HepG2 (cell line): Measurements from ENCODE around the gene RIPOR3. TPM values are rescaled to one million over a fixed set of nuclear protein-coding genes. Genes with fewer than 3 reads are reported as not detected.
A peak's percentile ranks its signal among the peaks of the same experiment; 100 is the strongest.

Experiments used
- AGO1 ChIP-seq: fragments of 200-400 bp; formaldehyde crosslinking; IDR thresholded peaks from 2 replicates; pipeline ENCODE4 v1.6.1; 2017; ENCODE audit warnings: mild to moderate bottlenecking, low read depth, low read length, moderate library complexity; ENCODE audit not compliant: poor library complexity, severe bottlenecking
- FOXP1 ChIP-seq, 2 experiments: fragments of 450-650 bp in 1 of 2; IDR thresholded peaks; 2 replicates each; pipeline ENCODE4 v1.6.1; 2017 to 2018; ENCODE audit warnings: antibody characterized with exemption in 1 of 2
- HMG20A ChIP-seq: IDR thresholded peaks from 2 replicates; pipeline ENCODE4 v1.6.1; 2016; ENCODE audit warnings: borderline replicate concordance
- HOXA9 ChIP-seq: sonication (generic); formaldehyde crosslinking; IDR thresholded peaks from 2 replicates; pipeline ENCODE4 v1.8.1; 2022; ENCODE audit warnings: missing genetic modification reagents, mild to moderate bottlenecking, moderate library complexity, borderline replicate concordance
- KDM6A ChIP-seq: IDR thresholded peaks from 2 replicates; pipeline ENCODE4 v1.6.1; 2016; ENCODE audit warnings: low read depth
- THYN1 ChIP-seq: sonication (generic); formaldehyde crosslinking; IDR thresholded peaks from 2 replicates; pipeline ENCODE4 v1.8.1; 2023; ENCODE audit warnings: low read depth, mild to moderate bottlenecking, moderate library complexity, missing genetic modification reagents, borderline replicate concordance
- ZBTB21 ChIP-seq: sonication (generic); formaldehyde crosslinking; IDR thresholded peaks from 2 replicates; pipeline ENCODE4 v1.4.0; 2020; ENCODE audit warnings: missing genetic modification reagents
- ZFP36 ChIP-seq: fragments of 150-350 bp; IDR thresholded peaks from 2 replicates; pipeline ENCODE4 v1.6.1; 2018; ENCODE audit warnings: borderline replicate concordance, low read length, low read depth; ENCODE audit not compliant: partially characterized antibody
- ZMYM4 ChIP-seq: sonication (generic); formaldehyde crosslinking; IDR thresholded peaks from 2 replicates; pipeline ENCODE4 v1.8.1; 2023; ENCODE audit warnings: mild to moderate bottlenecking, missing genetic modification reagents
- ZNF337 ChIP-seq: sonication (generic); formaldehyde crosslinking; IDR thresholded peaks from 2 replicates; pipeline ENCODE4 v1.5.1; 2020; ENCODE audit warnings: missing genetic modification reagents, low read depth, mild to moderate bottlenecking, borderline replicate concordance
- ZNF510 ChIP-seq: sonication (generic); formaldehyde crosslinking; IDR thresholded peaks from 2 replicates; pipeline ENCODE4 v1.4.0; 2020; ENCODE audit warnings: low read depth, mild to moderate bottlenecking, missing genetic modification reagents
- ZNF577 ChIP-seq: sonication (generic); formaldehyde crosslinking; IDR thresholded peaks from 2 replicates; pipeline ENCODE4 v1.4.0; 2020; ENCODE audit warnings: mild to moderate bottlenecking, low read depth, missing genetic modification reagents, borderline replicate concordance
- ZNF737 ChIP-seq: sonication (generic); formaldehyde crosslinking; IDR thresholded peaks from 2 replicates; pipeline ENCODE4 v1.5.0; 2020; ENCODE audit warnings: missing genetic modification reagents, mild to moderate bottlenecking, borderline replicate concordance
- ZNF75D ChIP-seq: sonication (generic); formaldehyde crosslinking; IDR thresholded peaks from 2 replicates; pipeline ENCODE4 v1.8.1; 2023; ENCODE audit warnings: missing genetic modification reagents, mild to moderate bottlenecking, borderline replicate concordance
- polyA plus RNA-seq, 8 experiments: library from polyadenylated mRNA; depleted of rRNA in 3 of 8; stranded (reverse) in 7 of 8; unstranded in 1 of 8; fragments of >200 nt; fragmentation: Illumina TruSeq in 4 of 8; extraction: Trizol in 4 of 8; gene quantifications; 2 replicates each; pipeline versions ENCODE4 v1.2.1 to v1.2.3, GENCODE V29; 2011 to 2016; ENCODE audit warnings: low read depth in 4 of 8, missing spikeins in 1 of 8, mixed read lengths in 1 of 8; ENCODE audit not compliant: insufficient read depth in 1 of 8
- total RNA-seq, 5 experiments: library from RNA; depleted of rRNA; stranded (reverse); fragments of >200 nt; fragmentation: Illumina TruSeq; extraction: Trizol; gene quantifications; 2 replicates each; pipeline ENCODE4 v1.2.3, GENCODE V29; 2016; ENCODE audit warnings: low read depth in 1 of 5
- TF ChIP-seq, protein P1 (sequence below): sonication (generic); formaldehyde crosslinking; IDR thresholded peaks from 2 replicates; pipeline ENCODE4 v1.4.0; 2020; ENCODE audit warnings: missing genetic modification reagents, borderline replicate concordance
- TF ChIP-seq, protein P2 (sequence below): IDR thresholded peaks from 2 replicates; pipeline ENCODE4 v1.6.1; 2016
- TF ChIP-seq, protein P3 (sequence below): IDR thresholded peaks from 2 replicates; pipeline ENCODE4 v1.6.1; 2016; ENCODE audit warnings: mild to moderate bottlenecking, missing biosample characterization, missing genetic modification reagents
- TF ChIP-seq, protein P4 (sequence below): sonication (generic); formaldehyde crosslinking; IDR thresholded peaks from 2 replicates; pipeline ENCODE4 v1.9.0; 2021; ENCODE audit warnings: missing genetic modification reagents, borderline replicate concordance
- TF ChIP-seq, protein P5 (sequence below): sonication (generic); formaldehyde crosslinking; IDR thresholded peaks from 2 replicates; pipeline ENCODE4 v1.4.0; 2020; ENCODE audit warnings: missing genetic modification reagents, mild to moderate bottlenecking, borderline replicate concordance

RIPOR3 gene
- total and polyA plus RNA-seq, 2 of the 13 experiments (the other 11 are each of a cell fraction or from before 2014, with no cell fraction given) = 0.18 TPM; not detected in 1

DNA sequence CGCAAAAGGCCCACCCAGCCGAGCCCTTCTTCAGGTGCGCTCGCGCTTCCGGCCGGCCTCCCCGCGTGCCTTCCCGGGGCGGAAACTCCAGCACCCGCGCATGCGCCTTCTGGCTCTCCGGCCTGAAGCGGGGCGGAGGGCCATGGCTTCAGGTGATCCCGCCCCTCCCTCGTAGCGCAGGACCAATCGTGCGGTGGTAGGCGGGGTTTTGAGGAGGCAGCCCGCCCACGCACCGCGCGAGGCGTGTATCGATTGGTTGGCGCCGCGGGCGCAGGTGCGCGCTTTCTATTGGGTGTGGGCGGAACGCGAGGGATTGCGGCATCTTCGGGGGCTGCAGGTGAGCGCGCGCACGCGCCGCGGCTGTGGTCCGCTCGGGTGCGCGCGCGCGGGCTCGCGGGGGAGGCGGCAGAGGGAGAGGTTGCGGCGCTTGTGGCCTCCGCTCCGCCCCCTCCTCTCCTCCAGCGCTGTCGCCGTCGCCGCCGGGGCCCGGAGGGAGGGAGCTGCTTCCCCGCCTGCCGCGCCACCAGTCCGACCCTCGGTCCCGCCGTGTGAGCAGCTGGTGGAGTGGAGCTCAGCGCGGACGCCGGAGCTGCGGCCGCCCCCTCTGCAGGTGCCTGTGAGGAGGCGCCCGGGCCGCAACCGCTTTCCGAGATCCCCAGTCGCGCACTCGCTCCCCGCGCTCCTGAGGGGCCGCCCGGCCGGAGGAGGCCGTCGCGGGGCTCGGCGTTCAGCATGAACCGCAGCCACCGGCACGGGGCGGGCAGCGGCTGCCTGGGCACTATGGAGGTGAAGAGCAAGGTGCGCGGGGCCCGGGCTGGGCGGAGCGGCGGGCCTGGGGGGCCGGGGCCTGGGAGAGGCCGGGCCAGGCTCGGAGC lies 40.0 kb upstream of the RIPOR3 start, which contains the start of gene PARD6B (continued):
- TF ChIP-seq, protein P1, sequence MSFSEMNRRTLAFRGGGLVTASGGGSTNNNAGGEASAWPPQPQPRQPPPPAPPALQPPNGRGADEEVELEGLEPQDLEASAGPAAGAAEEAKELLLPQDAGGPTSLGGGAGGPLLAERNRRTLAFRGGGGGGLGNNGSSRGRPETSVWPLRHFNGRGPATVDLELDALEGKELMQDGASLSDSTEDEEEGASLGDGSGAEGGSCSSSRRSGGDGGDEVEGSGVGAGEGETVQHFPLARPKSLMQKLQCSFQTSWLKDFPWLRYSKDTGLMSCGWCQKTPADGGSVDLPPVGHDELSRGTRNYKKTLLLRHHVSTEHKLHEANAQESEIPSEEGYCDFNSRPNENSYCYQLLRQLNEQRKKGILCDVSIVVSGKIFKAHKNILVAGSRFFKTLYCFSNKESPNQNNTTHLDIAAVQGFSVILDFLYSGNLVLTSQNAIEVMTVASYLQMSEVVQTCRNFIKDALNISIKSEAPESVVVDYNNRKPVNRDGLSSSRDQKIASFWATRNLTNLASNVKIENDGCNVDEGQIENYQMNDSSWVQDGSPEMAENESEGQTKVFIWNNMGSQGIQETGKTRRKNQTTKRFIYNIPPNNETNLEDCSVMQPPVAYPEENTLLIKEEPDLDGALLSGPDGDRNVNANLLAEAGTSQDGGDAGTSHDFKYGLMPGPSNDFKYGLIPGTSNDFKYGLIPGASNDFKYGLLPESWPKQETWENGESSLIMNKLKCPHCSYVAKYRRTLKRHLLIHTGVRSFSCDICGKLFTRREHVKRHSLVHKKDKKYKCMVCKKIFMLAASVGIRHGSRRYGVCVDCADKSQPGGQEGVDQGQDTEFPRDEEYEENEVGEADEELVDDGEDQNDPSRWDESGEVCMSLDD = peak; percentile 56; the same call in 1 of the 2 replicates
- TF ChIP-seq, protein P2, sequence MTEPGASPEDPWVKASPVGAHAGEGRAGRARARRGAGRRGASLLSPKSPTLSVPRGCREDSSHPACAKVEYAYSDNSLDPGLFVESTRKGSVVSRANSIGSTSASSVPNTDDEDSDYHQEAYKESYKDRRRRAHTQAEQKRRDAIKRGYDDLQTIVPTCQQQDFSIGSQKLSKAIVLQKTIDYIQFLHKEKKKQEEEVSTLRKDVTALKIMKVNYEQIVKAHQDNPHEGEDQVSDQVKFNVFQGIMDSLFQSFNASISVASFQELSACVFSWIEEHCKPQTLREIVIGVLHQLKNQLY (CRISPR knock-in tag) = peak; percentile 10
- TF ChIP-seq ZMYM4 (peak; percentile 92), ZFP36 (no peak), HMG20A (CRISPR knock-in tag) (no peak; the same call in 1 of the 2 replicates), ZNF337 (CRISPR knock-in tag) (peak; percentile 93; the same call in 1 of the 2 replicates), HOXA9 (no peak; the same call in 1 of the 2 replicates), ZNF577 (no peak), KDM6A (peak; percentile 26; the same call in 1 of the 2 replicates), ZNF510 (CRISPR knock-in tag) (peak; percentile 11), FOXP1 (IDR thresholded peaks at IDR 0.05) (no peak), FOXP1 (CRISPR knock-in tag; IDR thresholded peaks at IDR 0.05) (0 out of 2 replicates have a peak, but pooled peaks have one; percentile 25), THYN1 (no peak), ZNF75D (CRISPR knock-in tag) (no peak), ZNF737 (CRISPR knock-in tag) (no peak), AGO1 (peak; percentile 70), ZBTB21 (no peak; the same call in 1 of the 2 replicates)
- TF ChIP-seq, protein P3, sequence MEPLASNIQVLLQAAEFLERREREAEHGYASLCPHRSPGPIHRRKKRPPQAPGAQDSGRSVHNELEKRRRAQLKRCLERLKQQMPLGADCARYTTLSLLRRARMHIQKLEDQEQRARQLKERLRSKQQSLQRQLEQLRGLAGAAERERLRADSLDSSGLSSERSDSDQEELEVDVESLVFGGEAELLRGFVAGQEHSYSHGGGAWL = peak; percentile 69
- TF ChIP-seq, protein P4, sequence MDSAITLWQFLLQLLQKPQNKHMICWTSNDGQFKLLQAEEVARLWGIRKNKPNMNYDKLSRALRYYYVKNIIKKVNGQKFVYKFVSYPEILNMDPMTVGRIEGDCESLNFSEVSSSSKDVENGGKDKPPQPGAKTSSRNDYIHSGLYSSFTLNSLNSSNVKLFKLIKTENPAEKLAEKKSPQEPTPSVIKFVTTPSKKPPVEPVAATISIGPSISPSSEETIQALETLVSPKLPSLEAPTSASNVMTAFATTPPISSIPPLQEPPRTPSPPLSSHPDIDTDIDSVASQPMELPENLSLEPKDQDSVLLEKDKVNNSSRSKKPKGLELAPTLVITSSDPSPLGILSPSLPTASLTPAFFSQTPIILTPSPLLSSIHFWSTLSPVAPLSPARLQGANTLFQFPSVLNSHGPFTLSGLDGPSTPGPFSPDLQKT = no peak; the same call in 1 of the 2 replicates
- TF ChIP-seq, protein P5, sequence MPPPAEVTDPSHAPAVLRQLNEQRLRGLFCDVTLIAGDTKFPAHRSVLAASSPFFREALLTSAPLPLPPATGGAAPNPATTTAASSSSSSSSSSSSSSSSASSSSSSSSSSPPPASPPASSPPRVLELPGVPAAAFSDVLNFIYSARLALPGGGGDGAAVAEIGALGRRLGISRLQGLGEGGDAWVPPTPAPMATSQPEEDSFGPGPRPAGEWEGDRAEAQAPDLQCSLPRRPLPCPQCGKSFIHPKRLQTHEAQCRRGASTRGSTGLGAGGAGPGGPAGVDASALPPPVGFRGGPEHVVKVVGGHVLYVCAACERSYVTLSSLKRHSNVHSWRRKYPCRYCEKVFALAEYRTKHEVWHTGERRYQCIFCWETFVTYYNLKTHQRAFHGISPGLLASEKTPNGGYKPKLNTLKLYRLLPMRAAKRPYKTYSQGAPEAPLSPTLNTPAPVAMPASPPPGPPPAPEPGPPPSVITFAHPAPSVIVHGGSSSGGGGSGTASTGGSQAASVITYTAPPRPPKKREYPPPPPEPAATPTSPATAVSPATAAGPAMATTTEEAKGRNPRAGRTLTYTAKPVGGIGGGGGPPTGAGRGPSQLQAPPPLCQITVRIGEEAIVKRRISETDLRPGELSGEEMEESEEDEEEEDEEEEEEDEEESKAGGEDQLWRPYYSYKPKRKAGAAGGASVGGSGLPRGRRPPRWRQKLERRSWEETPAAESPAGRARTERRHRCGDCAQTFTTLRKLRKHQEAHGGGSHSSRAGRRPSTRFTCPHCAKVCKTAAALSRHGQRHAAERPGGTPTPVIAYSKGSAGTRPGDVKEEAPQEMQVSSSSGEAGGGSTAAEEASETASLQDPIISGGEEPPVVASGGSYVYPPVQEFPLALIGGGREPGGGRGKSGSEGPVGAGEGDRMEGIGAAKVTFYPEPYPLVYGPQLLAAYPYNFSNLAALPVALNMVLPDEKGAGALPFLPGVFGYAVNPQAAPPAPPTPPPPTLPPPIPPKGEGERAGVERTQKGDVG (CRISPR knock-in tag) = no peak
